ENCODE data around the gene CTRB2.
"Not testable (repeated sequence)": the region's sequence is repeated elsewhere in the genome, so short reads cannot be mapped to it uniquely, and the experiment has no call there.

The CTRB2 gene

DNA sequence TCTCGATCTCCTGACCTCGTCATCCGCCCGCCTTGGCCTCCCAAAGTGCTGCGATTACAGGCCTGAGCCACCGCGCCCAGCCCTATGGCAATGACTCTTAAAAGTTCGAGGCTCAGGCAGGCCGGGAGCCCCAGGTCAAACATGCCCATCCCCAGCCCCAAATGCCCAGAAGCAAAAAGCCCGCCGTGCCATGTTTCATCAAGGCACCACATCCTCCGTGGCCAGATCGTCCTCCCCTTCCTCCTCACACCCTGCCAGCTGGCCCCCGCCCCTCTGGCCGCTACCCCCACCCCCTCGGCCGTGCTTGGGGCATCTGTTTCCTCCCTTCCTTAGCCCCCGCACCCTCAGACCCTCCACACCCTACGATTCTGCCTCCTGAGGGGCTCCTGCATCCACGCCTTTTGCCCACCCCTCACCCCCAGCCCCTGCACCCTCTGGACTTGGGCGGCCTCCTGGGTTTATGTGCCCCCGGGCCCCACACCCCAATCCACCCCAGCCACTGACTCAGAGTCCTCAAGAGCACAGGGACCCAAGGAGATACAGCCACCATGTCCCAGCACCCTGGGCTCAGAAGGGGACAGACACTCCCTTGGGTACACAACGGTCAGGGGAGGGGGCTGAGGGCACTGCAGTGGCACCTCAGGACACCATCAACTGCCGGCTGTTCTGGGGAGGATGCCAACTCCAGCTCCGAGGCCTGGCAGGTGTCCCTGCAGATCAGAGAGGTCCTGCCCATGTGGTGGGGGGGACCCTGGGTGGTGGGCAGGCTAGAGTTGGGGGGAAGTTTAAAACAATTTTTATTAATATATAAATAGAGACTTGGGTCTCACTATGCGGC is 18.9 kb upstream of the CTRB2 start:
- DNase-seq, result no peak

DNA sequence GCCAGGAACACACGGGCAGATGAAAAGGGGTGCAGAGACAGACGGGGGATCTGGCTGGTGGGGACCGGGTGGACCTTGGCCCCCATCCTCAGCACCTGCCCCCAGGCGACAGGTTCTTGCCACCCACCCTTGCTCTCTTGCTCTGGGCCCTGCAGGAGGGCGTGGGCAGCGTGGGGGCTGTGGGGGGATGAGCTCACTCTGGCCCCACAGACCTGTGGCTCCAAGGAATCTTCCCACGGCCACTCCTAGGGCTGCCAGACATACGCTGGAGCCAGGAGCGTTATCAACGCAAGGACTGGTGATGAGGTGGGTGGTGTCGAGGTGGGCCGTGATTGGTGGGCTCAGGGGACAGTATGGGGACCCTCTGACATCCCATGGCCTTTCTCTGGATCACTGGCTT is 18.1 kb upstream of the CTRB2 start:
- no peak for DNase-seq

DNA sequence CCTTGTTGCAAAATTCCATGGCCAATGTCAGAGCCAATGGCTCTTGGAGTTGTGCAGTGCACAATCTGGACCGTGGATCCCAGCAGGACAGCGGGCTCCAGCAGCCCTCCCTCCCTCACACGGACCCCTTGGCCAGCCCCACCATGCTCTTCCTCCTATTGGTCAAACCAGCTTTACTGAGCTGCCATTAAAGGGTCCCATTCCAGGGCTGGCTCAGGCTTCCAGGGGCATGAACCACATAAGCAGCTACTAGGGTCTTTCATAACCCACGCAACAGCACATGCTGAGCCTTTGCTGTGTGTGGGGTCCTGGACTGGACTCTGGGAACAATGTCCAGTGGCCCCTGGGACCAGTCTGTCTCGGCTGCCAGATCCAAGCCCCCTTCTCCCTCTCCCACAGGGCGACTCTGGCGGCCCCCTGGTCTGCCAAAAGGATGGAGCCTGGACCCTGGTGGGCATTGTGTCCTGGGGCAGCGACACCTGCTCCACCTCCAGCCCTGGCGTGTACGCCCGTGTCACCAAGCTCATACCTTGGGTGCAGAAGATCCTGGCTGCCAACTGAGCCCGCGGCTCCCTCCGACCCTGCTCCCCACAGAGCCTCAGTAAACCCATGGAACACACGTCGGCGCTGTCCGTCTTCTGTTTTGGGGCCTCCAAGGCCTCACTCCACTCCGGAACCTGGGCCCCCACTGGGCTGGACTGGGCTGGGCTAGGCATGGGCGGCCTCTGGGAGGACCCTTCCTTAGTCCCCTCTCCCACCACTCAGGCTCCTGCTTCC is 17.5 kb upstream of the CTRB2 start:
- no peak for DNase-seq

DNA sequence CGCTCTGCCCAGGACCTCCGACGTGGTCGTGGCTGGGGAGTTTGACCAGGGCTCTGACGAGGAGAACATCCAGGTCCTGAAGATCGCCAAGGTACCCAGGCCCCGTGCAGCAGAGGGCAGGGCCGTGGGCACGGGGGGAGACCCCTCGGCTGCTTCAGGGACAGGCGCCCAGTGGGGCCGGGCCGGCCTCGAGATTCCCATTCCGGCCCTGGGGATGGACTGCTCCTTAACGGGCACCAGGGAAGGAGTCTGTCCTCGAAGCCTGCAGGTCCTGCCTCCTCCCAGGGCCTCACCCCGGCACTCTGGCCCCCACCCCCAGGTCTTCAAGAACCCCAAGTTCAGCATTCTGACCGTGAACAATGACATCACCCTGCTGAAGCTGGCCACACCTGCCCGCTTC is 16.2 kb upstream of the CTRB2 start:
- not testable (repeated sequence) for DNase-seq

DNA sequence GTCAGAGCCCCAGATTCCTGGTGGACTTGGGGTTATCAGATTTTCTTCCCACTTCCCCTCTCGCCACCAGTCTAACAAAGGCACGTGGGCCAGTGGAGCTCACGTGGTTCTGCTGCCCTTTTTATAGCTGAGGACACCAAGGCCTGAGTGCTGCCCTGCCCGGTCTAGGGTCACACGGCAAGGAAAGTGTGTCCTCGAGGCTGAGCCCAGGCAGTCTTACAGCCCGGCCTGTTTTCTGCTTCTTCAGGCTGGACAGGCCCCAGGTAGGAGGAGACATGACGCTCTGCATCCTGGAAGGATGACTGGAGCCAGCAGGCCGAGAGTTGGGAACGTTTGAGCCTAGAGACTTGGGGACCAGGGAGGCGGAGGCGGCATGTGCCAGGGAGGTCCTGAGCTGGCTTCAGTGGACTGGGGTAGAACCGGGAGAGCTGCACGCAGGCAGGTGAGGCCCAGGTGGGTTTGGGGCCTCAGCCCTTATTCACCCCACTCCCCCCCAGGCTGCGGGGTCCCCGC is 15.4 kb upstream of the CTRB2 start:
- DNase-seq, result no peak

DNA sequence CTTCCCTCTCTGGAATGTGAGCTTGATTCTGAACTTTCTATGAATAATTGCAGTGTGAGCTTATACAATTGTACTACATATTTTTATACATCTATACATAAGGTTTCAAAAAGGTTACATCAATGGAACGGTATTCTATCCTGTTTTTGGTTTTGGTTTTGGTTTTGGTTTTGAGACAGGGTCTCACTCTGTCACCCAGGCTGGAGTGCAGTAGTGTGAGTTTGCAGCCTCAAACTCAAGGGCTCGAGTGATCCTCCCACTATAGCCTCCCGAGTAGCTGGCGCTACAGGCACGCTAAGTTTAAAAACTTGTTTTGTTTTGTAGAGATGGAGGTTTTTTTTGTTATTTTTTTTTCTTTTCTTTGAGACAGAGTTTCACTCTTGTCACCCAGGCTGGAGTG is 12.9 kb upstream of the CTRB2 start:
- DNase-seq, result no peak

DNA sequence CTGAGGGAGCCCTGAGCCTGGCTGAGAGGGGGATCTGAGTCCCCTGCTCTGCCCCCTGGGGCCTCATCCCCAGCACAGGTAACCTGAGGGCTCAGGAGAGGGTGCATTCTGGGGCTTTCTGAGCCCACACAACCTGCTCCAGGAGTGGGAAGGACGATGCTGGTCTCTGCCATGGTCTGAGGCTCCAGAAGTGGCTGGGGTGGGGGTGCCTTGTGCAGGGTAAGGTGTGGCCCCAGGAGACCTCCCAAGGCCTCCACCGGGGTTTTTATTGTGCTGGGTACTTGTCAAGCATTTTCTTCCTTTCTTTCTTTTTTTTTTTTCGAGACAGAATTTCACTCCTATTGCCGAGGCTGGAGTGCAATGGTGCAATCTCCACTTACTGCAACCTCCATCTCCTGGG is 12.1 kb upstream of the CTRB2 start:
- DNase-seq, result no peak

DNA sequence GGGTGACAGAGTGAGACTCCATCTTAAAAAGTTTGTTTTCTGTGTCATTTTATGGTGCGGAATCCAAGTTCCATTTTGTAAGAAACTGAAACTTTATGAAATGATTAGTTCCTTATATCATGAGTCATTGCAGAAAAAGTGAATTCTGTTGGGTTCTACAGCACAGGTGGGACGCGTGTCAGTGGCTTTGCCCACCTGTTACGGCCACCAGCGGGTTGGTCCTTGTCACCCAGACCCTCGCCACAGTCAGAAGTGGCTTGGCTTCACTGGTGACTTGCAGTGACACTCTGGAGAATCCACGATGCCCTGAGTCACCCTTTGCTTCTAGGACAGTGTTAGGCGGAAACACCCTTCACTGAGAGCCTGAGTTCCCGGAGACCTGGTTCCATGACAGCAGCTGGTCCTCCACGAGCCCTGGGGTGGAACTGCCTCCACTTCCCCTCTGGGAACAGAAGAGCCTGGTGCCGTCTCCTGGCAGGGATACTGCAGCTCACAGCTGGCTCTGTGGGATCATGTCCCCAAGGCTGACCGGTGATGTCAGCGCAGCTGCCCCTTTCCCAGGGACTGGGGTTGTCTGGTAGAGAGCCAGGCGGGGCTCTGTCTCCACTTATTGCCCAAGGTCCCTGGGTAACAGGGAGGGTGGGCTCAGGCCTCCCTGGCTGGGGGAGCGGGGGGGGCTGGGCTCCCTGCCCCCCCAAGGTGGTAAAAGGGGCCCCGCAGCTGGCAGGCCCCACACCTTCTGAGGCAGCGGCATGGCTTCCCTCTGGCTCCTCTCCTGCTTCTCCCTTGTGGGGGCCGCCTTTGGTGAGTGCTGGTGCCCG is 11.5 kb upstream of the CTRB2 start, which contains the start of gene CTRB1:
CTRB1 (plus strand) TSS at position 733 of the 821 bp plus-strand sequence; CDS start at position 753, 20 bp downstream.
- no peak for DNase-seq

DNA sequence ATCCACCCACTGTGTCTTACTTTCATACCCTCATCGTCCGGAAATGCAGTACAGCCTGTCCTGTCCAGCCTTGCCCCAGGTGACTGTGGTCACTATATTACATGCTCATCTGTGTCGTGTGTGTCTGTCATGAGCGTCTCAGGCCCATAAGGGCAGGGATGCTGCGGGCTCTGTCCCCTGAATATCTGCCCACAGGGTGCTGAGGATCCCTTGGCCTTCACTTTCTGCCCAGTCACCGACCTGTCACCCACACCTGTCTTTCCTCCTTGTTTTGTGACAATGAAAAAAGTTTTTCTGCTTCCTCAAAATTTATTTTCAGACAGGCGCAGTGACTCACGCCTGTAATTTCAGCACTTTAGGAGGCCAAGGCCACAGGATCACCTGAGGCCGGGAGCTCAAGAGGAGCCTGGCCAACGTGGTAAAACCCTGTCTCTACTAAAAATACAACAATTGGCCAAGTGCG is 10.5 kb upstream of the CTRB2 start:
- no peak for DNase-seq

DNA sequence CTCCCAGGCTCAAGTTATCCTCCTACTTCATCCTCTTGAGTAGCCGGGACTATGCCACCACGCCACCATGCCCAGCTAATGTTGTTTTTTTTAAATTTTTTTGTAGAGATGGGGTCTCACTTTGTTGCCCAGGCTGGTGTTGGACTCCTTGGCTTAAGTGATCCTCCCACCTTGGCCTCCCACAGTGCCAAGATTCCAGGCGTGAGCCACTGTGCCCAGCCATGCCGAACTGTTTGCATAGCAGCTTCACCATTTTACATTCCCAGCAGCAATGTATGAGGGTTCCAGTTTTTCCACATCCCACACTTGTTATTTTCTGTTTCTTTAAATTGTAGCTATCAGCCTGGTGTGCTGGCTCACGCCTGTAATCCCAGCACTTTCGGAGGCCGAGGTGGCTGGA is 9.6 kb upstream of the CTRB2 start:
- no peak for DNase-seq

DNA sequence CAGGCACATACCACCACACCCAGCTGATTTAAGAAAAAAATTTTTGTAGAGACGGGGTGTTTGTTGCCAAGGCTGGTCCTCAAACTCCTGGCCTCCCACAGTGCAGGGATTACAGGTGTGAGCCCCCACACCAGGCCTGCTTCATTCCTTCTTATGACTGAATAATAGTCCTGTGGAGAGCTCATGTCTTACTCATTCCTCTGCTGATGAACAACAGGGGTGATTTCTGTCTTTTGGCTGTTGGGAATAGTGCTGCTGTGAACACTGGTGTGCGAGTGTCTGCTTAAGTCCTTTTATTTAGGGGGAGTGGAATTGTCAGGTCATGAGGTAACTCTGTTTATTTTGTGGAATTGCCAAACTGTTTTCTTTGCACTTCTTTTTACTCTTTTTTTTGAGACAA is 9.2 kb upstream of the CTRB2 start:
- no peak for DNase-seq

DNA sequence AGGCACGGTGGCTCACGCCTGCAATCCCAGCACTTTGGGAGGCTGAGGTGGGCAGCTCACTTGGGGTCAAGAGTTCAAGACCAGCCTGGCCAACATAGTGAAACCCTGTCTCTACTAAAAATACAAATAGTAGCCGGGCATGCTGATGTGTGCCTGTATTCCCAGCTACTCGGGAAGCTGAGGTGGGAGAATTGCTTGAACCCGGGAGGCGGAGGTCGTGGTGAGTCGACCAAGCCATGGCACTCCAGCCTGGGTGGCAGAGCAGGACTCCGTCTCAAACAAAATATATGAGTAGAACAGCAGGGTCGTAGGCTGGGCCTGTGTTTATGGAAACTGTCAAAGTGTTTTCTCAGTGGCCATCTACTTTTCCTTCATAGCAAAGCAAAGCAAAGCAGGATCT is 4.3 kb upstream of the CTRB2 start:
- DNase-seq, result not testable (repeated sequence)

DNA sequence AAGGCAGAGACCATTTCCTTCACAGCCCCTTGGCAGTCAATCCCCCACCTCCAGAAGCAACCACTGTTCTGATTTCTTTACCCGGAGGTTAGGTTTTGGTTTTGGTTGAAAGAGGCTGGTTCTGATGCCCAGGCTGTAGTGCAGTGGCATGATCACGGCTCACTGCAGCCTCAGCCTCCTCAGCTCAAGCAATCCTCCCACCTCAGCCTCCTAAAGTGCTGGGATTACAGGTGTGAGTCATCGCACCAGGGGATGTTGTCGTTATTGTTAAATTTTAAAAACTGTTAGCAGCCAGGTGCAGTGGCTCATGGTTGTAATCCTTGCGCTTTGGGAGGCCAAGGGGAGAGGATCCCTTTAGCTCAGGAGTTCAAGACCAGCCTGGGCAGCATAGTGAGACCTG is 3.0 kb upstream of the CTRB2 start:
- DNase-seq, result no peak

DNA sequence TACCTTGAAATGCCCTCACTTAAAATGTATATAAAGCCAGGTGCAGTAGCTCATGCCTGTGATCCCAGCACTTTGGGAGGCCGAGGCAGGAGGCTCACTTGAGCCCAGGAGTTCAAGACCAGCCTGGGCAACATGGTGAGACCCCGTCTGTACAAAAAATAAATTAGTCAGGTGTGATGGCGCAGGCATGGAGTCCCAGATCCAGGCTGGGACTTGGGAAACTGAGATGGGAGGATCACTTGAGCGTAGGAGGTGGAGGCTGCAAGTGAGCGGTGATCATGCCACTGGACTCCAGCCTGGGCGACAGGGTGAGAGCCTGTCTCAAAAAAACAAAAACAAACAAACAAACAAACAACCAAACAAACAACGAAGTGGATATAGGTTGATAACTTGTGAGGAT is 2.6 kb upstream of the CTRB2 start:
- not testable (repeated sequence) for DNase-seq

DNA sequence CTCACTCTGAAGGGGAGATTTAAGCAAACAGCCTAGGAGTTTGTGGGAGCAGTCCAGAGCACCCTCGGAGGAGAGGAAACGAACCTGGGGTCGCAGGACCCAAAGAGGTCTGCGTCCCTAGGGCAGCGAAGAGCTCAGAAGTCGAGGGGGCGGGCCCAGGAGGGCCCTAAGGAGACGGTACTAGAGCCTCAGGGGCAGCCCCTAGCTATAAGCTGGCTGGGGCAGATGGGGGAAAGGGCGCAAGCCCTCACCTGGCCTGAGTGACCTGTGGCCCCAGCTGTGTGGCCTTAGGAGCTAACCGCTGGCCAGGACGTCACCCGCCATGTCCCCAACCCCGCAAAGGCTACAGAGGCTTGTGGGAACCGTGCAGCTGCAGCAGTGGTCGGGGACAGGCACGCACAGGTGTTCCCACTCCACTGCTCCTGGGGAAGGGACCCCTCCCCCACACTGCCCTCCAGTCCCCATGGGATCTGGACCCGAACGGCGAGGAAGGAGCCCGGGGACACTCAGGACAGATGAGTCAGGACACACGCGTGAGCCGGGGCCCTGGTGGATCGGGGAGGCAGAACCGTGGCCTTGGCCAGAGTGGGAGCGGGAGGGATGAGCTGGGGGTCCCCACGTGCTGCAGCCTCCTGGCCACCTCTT is 2.0 kb upstream of the CTRB2 start:
- DNase-seq, result no peak

DNA sequence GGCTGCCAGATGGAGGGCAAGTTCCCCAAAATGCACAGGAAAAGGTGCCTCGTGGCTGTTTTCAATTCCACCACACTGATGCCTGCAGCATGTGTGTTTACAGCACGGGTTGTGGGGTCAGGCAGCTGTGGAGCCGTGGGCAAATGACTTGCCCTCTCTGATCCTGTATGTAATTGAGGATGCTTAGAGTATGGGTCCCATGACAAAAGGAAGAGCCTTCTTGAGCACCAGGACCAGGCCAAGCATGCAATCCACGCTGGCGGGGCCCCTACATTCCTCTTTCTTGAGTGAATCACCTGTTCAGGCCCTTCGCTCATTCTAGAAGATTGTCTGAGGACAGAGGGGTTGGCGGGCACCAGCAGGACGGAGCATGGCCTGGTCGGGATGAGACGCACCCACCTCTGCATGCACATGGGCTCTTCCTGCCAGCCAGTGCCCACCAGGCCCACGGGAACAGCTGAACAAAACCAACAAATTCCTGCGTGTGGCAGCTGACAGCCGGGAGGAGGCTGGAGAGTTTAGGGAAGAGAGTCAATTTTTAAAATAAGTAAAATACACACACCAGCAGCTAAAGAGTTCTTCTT is 1.4 kb upstream of the CTRB2 start:
- DNase-seq, result no peak

DNA sequence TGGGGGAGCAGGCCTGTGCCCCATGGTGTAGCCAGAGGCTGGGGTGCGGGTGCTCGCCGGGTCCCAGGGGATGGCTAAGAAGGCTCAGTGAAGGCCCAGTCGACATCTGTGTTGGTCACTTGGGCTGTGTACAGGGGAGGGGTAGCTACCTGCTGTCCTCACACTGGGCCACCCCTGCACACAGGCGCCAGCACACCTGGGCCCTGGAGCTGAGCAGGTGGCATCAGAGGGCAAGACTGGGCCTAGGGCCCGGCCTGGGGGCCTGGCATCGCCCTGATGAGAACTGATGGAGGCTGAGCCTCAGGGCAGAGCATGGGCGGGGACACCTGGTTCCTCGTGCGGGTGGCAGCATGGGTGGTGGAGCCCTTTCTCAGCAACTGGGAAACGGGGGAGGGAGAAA is 870 bp upstream of the CTRB2 start:
- DNase-seq, result no peak

DNA sequence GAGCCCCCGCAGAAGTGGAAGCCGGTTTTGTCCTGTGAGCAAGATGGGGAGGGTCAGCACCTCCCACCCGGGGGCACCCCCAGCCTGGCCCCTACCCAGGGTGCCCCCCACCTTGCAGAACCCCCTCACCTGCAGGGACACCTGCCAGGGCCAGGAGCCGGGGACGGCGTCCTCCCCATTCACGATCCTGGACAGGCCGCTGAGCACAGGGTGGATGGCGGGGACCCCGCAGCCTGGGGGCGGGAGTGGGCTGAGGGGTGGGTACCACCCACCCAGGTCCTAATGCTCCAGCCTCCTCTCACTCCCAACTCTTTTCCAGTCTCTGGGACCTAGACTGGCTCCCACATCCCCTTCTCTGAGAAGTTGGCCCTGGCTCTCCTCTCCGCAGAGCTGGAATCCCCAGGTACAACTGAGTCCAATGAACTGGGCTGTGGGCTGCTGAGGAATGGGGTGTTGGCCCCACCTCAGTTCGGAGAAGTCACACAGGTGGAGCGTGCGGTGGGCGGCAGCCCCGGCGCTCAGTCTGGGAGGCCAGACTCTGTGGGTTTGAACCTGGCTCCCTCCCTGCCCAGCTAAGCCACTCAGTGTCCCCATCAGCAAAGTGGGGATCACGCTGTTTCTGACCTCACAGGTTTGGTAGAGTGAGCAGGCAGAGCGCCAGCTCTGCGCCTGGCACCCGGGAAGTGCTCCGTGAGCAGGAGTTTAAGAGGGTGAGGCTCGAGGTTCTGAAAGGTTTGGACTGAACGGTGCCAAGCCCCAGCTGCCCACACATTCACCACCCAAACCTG is 806 bp downstream of the CTRB2 start:
- not testable (repeated sequence) for DNase-seq

DNA sequence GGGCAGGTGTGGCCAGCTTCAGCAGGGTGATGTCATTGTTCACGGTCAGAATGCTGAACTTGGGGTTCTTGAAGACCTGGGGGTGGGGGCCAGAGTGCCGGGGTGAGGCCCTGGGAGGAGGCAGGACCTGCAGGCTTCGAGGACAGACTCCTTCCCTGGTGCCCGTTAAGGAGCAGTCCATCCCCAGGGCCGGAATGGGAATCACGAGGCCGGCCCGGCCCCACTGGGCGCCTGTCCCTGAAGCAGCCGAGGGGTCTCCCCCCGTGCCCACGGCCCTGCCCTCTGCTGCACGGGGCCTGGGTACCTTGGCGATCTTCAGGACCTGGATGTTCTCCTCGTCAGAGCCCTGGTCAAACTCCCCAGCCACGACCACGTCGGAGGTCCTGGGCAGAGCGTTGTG is 1.5 kb downstream of the CTRB2 start:
- DNase-seq, result not testable (repeated sequence)

DNA sequence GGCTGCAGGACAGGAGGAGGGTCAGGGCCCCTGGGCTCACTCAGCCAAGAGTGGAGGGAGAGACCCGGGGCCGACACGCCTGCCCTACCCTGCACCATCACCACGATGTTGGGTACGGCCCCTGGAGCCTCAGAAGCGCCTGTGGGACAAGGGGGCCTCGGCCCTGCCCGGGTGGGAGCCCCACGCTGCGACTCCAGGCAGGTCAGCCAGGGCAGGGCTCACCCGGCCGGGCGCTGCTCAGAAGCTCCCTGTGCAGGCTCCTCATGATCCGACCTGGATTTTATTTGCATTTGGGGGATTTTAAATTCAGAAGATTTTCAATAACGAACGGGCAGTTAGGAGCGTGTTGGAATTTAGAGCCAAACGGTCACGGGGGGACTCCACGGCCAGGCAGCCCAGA is 2.1 kb downstream of the CTRB2 start:
- not testable (repeated sequence) for DNase-seq

DNA sequence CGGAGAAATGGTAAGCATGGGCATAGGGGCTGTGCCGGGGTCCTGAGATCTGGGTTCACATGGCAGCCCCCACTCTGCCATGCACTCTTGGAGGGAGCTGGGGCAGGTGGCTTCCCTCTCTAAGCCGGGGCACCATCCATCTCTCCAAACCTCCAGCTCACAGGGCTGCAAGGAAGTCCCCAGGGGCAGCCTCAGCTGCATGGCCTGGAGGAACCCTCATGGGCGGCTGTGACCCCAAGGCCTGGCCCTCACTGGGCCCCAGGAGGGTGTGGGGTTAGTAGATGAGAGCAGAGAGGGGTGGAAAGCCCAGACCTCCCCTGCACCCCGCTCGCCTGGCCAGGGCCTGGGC is 2.6 kb downstream of the CTRB2 start:
- DNase-seq, result no peak

Data from DMS153 (cell line).